Measurements from ENCODE around the gene SIGLEC1.

The SIGLEC1 gene

GRCh38 chr20:3712279-3712873 is at the start of gene SIGLEC1:
TSS of gene SIGLEC1 (minus strand) at chr20:3712600. CDS start at chr20:3707128, 5,472 bp downstream.
- no peak for DNase-seq

DNA sequence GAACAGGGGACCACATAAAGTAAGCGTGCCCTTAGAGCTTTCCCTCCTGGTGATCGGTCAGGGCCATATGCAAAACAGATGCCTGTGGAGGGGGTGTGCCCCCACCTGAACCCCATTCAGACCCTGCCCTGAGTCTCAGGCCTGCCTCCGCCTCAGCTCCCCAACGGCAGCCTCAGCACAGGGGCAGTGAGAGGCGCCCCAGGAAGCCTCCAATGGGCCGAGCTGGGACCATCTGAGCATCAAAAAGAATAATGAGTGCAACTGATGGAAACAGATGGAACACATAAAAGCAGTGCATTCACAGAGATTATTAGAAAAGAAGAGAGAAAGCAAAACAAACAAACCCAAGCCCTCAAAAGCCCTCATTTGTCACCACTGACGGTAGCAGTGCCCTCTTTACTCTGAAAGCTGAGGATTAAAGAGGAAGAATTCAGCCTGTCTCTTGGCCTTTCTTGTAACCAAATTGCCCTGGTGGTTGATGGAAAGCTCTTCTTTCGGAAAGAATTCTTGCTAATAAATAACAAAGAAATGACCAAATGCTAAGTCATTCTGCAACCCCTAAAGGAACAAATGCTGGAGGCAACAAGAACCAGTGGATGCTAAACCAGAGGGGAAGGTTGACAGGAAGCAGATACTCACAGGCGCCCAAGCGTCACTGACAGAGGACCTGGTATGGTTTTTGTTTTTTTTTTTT is 48.4 kb upstream of the SIGLEC1 start:
- no peak for DNase-seq

DNA sequence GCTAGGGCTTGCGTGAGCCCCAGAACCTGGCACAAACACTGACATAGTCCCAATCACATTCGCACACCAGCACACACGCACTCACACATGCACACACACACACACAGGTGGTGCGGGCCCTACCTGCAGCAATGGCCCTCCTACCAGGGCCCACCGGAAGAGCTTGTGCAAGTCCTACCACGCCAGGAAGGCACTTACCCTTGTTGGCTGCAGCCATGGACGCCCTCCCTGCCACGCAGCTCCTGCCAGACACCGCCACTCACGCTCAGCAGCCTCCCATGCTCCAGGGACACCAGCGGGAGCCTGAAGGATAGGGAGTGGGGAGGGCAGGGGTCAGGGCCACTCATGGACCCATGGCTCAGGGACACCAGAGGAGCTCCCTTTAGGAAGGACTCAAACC is 47.5 kb upstream of the SIGLEC1 start:
- DNase-seq: no peak

- no peak for DNase-seq
Measured at GRCh38 chr20:3759316-3759823, 47.0 kb upstream of the SIGLEC1 start.

DNA sequence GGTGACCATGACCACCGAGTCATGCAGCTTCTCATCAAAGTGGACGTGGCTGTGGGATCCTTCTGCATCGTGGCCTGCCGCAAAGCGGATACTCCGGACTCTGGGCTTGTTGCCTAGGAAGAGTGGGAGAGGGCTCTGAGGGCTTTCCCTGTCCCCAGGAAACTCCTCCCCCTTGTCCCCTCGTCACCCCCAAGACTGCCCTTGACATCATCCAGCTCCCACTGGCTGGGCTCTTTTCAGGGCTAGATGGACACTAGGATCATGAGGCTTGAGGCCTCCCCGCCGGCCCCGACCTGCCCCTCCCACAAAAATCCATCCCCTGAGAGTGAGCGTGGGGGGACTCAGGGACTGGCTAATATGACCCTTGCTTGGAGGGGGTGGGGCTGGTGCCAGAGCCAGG is 46.2 kb upstream of the SIGLEC1 start:
- no peak for DNase-seq

GRCh38 chr20:3757268-3757667 is 44.9 kb upstream of the SIGLEC1 start:
- DNase-seq: no peak

- no peak for DNase-seq
Measured at GRCh38 chr20:3755814-3756480, 43.5 kb upstream of the SIGLEC1 start.

GRCh38 chr20:3755269-3755668 is 42.9 kb upstream of the SIGLEC1 start:
- no peak for DNase-seq

- no peak for DNase-seq
Measured at GRCh38 chr20:3754276-3754630, 41.9 kb upstream of the SIGLEC1 start.

GRCh38 chr20:3753501-3754275 is 41.3 kb upstream of the SIGLEC1 start:
- DNase-seq: no peak

GRCh38 chr20:3753098-3753497 is 40.7 kb upstream of the SIGLEC1 start:
- peak; percentile 66 for DNase-seq

- no peak for DNase-seq
Measured at GRCh38 chr20:3752386-3752759, 40.0 kb upstream of the SIGLEC1 start.

DNA sequence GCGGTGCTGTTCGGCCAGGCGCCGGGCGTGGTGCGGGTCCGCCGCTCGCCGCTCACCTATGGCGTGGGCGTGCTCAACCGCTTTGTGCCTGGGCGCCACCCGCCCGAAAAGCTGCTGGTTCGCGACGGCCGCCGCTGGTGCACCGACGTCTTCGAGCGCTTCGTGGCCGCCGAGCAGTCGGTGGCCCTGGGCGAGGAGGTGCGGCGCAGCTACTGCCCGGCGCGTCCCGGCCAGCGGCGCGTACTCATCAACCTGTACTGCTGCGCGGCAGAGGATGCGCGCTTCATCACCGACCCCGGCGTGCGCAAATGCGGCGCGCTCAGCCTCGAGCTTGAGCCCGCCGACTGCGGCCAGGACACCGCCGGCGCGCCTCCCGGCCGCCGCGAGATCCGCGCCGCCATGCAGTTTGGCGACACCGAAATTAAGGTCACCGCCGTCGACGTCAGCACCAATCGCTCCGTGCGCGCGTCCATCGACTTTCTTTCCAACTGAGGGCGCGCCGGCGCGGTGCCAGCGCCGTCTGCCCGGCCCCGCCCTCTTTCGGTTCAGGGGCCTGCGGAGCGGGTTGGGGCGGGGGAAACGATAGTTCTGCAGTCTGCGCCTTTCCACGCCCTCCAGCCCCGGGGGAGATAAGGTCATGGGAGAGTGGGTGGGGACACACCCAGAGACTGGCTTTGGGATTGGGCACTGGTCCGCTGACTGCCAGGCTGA is 39.4 kb upstream of the SIGLEC1 start:
- peak; percentile 63 for DNase-seq

DNA sequence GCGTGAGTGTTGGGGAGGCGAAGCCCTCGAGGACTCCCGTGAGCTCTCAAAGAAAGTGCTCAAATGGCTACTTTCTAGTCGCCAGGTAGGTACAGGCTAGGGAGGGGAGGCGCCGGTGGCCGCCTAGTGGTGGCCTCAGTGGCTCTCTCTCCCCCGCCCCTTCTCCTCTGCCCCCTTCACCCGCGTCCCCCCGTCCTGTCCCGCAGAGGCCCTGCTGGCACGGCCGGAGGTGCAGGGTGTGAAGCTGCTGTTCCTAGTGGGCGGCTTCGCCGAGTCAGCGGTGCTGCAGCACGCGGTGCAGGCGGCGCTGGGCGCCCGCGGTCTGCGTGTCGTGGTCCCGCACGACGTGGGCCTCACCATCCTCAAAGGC is 38.9 kb upstream of the SIGLEC1 start:
- no peak for DNase-seq

DNA sequence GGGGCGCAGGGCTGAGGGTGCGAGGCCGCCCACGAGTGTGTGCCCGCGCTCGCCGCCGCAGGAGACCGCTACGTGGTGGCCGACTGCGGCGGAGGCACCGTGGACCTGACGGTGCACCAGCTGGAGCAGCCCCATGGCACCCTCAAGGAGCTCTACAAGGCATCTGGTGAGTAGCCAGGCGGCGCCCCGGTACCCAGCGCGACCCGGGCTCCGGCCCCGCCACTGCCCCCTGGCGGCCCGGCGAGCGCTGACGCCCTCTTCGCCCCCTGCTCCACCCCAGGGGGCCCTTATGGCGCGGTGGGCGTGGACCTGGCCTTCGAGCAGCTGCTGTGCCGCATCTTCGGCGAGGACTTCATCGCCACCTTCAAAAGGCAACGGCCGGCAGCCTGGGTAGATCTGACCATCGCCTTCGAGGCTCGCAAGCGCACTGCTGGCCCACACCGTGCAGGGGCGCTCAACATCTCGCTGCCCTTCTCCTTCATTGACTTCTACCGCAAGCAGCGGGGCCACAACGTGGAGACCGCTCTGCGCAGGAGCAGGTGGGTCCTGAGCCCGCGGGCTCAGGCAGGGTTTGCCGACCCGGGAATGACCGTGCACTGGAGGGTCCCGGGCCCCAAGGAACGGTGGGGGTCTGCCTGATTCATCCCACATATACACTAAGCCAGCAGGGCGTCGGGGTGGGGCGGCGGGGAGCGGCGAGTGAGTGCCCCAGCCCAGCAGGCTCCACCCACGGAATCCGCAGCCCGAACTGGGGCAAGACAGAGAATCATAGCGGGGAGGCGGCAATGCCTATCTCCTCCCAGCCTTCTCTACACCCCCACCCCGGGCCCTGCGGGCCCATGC is 37.5 kb upstream of the SIGLEC1 start:
- DNase-seq: peak; percentile 23

- DNase-seq: no peak
Measured at GRCh38 chr20:3749087-3749688, 36.8 kb upstream of the SIGLEC1 start.

DNA sequence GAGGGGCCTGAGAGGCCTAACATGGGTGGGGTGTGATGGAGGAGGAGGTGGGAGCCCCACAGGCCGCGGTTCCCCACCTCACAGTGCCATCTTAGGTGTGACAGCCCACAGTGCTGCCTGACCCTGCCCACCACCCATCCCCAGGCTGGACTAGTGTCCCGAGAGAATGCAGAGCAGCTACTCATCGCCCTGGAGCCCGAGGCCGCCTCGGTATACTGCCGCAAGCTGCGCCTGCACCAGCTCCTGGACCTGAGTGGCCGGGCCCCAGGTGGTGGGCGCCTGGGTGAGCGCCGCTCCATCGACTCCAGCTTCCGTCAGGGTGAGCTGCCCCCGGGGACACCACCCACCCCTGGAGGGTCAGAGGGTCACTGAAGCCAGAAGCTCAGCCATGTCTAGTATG is 35.7 kb upstream of the SIGLEC1 start:
- DNase-seq: no peak

GRCh38 chr20:3747471-3747870 is 35.1 kb upstream of the SIGLEC1 start:
- no peak for DNase-seq

GRCh38 chr20:3745686-3746173 is 33.3 kb upstream of the SIGLEC1 start:
- DNase-seq: no peak

DNA sequence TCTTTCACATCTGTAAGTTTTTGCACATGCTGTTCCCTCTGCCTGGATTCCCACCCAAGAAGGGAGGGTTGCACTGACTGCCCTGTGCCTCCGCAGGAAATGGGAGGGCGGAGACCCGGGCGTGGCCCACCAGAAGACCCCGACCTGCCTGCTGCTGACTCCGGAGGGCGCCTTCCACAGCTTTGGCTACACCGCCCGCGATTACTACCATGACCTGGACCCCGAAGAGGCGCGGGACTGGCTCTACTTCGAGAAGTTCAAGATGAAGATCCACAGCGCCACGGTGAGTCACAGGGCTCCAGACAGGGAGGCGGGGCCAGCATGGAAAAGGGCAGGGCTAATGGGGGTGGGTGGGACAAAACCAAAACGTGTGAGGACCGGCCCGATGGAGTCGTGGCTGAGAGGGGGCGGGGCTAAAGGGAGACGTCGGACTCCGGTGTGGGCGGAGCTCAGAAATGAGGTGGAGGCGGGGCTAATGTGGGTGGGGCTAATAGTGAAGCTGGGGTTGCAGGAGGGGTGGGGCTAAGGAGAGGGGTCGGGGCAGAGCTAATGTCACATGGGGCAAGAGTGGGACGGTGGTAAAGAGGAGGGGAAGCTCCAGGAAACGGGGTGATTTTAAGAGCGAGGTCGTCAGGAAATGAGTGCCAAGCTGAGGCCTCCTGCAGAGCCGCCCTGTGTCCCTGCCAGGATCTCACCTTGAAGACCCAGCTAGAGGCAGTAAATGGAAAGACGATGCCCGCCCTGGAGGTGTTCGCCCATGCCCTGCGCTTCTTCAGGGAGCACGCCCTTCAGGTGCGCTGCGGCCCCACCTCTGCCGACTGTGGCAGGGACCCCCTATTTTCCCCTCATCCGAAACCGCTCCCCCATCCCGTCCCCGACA is 32.6 kb upstream of the SIGLEC1 start:
- peak; percentile 77 for DNase-seq
